HEK293T (cell line): ENCODE results near the gene ACTR3.

Experiments
- ARNT ChIP-seq: fragments of 450-650 bp; IDR thresholded peaks from 2 replicates; pipeline ENCODE4 v1.6.1; 2017; ENCODE audit warnings: mild to moderate bottlenecking
- BHLHE40 ChIP-seq: fragments of 450-650 bp; IDR thresholded peaks from 2 replicates; pipeline ENCODE4 v1.6.1; 2016; ENCODE audit warnings: mild to moderate bottlenecking, moderate library complexity, borderline replicate concordance
- CTBP1 ChIP-seq: fragments of 450-650 bp; IDR thresholded peaks from 2 replicates; pipeline ENCODE4 v1.6.1; 2016; ENCODE audit warnings: borderline replicate concordance
- ELF4 ChIP-seq: fragments of 450-650 bp; IDR thresholded peaks from 2 replicates; pipeline ENCODE4 v1.6.1; 2017; ENCODE audit warnings: antibody characterized with exemption
- FOXA1 ChIP-seq: fragments of 450-650 bp; IDR thresholded peaks from 2 replicates; pipeline ENCODE4 v1.6.1; 2016; ENCODE audit warnings: mild to moderate bottlenecking
- FOXK2 ChIP-seq: fragments of 450-650 bp; IDR thresholded peaks from 2 replicates; pipeline ENCODE4 v1.6.1; 2016; ENCODE audit warnings: mild to moderate bottlenecking
- FOXM1 ChIP-seq: fragments of 450-650 bp; IDR thresholded peaks from 2 replicates; pipeline ENCODE4 v1.6.1; 2017; ENCODE audit warnings: mild to moderate bottlenecking, borderline replicate concordance
- HDGF ChIP-seq: fragments of 450-650 bp; IDR thresholded peaks from 2 replicates; pipeline ENCODE4 v1.6.1; 2017; ENCODE audit warnings: antibody characterized with exemption, borderline replicate concordance
- LEF1 ChIP-seq: fragments of 450-650 bp; IDR thresholded peaks from 2 replicates; pipeline ENCODE4 v1.6.1; 2017; ENCODE audit warnings: mild to moderate bottlenecking, borderline replicate concordance
- NFRKB ChIP-seq: fragments of 450-650 bp; IDR thresholded peaks from 2 replicates; pipeline ENCODE4 v1.6.1; 2016; ENCODE audit warnings: mild to moderate bottlenecking, moderate library complexity
- SP1 ChIP-seq: fragments of 450-650 bp; IDR thresholded peaks from 2 replicates; pipeline ENCODE4 v1.6.1; 2017
- SUZ12 ChIP-seq: fragments of 450-650 bp; IDR thresholded peaks from 2 replicates; pipeline ENCODE4 v1.6.1; 2016; ENCODE audit warnings: mild to moderate bottlenecking
- TARDBP ChIP-seq: fragments of 450-650 bp; IDR thresholded peaks from 2 replicates; pipeline ENCODE4 v1.6.1; 2016
- ZNF384 ChIP-seq: fragments of 450-650 bp; IDR thresholded peaks from 2 replicates; pipeline ENCODE4 v1.6.1; 2016

DNA sequence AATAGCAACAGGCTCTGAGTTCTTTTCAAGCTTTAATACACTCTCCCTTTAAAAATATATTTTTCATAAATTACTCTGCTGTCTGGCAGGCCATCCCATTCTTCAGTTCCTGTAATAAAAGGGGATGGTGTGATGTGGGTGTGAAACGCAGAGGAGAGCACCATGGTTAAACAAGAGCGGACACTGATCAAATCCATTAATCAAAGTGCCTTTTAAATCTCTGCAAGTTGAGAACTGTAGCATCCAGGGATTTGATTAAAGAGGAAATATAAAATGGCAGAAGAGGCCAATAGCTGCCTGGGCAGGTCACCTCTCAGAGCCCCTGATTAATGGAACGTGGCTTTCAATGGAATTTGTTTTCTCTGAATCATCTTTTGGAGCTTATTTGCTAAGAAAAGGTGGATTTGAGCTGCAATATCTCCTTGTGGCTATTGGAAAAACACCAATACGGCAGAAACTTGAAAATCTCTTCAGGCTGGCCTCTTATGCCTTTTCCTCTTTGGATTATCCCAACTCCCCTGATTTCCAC is 96.9 kb downstream of the ACTR3 start:
- TF ChIP-seq FOXK2 = no peak
- no peak for TF ChIP-seq SP1
- TF ChIP-seq NFRKB = no peak
- no peak for TF ChIP-seq BHLHE40
- TF ChIP-seq CTBP1 = no peak
- no peak for TF ChIP-seq FOXA1
- no peak for TF ChIP-seq ZNF384
- no peak for TF ChIP-seq TARDBP
- no peak for TF ChIP-seq FOXM1
- TF ChIP-seq ARNT = no peak
- no peak for TF ChIP-seq LEF1
- no peak for TF ChIP-seq SUZ12
- TF ChIP-seq HDGF = no peak
- no peak for TF ChIP-seq ELF4
